HG03342 (cell line): Measurements from ENCODE around the gene ZNRD2.
"Not testable (repeated sequence)": the region's sequence is repeated elsewhere in the genome, so short reads cannot be mapped to it uniquely, and the experiment has no call there.

Source experiments
- ATAC-seq: cut with Tn5 transposase; IDR thresholded peaks from one replicate; pipeline ENCODE4 v1.9.1; 2021; ENCODE audit warnings: mild to moderate bottlenecking, moderate library complexity; ENCODE audit not compliant: unreplicated experiment

ZNRD2 gene, protein sequence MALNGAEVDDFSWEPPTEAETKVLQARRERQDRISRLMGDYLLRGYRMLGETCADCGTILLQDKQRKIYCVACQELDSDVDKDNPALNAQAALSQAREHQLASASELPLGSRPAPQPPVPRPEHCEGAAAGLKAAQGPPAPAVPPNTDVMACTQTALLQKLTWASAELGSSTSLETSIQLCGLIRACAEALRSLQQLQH

DNA sequence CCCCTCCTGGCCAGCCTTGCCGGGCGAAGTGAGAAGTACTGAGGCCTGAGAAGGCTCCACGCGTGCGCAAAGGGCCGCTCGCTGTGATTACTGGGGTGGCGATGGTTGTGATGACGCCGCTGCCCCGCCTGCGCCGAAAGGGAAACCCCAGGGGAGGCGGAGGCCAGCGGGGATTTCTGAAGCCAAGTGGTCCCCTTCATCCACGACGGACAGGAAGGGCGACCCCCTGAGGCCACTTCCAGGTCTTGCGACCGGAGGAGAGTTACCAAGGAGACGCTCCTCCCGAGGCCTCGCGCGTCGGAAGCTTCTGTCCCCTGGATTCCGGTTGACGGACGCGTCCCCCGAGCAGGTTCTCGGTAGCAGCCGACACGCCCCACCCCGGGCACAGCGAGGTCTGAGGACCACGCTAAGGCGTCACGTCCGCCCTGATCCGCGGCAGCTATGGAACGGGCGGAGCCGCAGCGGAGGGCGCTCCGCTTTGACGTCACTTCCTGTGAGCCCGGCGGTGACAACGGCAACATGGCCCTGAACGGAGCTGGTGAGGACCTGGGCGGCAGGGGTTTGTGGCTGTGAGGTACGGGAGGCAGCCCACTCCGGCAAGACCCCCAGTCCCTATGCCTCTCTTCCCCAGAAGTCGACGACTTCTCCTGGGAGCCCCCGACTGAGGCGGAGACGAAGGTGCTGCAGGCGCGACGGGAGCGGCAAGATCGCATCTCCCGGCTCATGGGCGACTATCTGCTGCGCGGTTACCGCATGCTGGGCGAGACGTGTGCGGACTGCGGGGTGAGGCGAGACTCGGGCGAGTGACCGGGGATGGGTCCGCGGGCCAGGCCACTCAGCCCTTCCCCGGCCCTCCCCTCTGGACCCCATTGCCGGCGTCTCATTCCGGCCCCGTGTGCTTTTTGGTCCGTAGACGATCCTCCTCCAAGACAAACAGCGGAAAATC is at the start of gene ZNRD2:
Gene ZNRD2, plus strand, starts transcription at position 505 of the 946 bp plus-strand sequence. Its CDS starts 15 bp downstream, at position 520.
- ATAC-seq: peak; percentile 47

DNA sequence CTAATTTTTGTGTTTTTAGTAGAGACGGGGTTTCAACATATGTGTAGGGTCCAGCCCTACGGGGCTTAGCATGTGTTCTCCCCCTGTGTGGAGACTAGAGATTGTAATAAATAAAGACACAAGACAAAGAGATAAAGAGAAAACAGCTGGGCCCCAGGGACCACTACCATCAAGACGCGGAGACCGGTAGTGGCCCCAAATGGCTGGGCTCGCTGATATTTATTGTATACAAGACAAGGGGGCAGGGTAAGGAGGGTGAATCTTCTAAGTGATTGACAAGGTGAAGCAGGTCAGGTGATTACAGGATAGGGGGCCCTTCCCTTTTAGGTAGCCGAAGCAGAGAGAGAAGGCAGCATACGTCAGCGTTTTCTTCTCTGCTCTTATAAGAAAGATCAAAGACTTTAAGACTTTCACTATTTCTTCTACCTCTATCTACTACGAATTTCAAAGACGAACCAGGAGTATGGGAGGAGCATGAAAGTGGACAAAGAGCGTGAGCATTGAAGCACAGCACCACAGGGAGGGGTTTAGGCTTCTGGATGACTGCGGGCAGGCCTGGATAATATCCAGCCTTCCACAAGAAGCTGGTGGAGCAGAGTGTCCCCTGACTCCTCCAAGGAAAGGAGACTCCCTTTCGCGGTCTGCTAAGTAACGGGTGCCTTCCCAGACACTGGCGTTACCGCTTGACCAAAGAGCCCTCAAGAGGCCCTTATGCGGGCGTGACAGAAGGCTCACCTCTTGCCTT is 48.3 kb upstream of the ZNRD2 start:
- not testable (repeated sequence) for ATAC-seq

DNA sequence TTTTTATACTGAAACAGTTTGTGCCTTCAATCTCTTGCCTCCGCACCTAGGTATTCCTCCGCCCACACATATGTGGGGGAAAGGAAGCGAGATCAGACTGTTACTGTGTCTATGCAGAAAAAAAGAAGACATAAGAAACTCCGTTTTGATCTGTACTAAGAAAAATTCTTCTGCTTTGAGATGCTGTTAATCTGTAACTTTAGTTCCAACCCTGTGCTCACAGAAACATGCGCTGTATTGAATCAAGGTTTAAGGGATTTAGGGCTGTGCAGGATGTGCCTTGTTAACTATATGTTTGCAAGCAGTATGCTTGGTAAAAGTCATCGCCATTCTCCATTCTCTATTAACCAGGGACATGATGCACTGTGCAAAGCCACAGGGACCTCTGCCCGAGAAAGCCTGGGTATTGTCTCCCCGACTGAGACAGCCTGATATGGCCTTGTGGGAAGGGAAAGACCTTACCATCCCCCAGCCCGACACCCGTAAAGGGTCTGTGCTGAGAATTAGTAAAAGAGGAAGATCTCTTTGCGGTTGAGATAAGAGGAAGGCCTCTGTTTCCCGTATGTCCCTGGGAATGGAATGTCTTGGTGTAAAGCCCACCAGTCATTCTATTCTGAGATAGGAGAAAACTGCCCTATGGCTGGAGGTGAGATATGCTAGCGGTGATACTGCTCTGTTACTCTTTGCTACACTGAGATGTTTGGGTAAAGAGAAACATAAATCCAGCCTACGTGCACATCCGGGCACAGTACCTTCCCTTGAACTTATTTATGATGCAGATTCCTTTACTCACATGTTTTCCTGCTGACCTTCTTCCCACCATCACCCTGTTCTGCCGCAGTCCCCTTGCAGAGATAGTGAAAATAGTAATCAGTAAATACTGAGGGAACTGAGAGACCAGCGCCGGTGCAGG is 47.3 kb upstream of the ZNRD2 start:
- ATAC-seq: not testable (repeated sequence)

DNA sequence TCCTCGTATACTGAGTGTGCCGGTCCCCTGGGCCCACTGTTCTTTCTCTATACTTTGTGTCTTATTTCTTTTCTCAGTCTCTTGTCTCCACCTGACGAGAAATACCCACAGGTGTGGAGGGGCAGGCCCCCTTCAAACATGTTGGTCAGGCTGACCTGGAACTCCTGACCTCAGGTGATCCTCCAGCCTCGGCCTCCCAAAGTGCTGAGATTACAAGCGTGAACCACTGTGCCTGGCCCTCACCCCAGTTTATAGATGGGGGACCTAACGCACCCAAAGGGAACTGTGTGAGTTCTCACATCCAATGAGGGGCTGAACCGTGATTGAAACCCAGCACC is 46.7 kb upstream of the ZNRD2 start:
- not testable (repeated sequence) for ATAC-seq

DNA sequence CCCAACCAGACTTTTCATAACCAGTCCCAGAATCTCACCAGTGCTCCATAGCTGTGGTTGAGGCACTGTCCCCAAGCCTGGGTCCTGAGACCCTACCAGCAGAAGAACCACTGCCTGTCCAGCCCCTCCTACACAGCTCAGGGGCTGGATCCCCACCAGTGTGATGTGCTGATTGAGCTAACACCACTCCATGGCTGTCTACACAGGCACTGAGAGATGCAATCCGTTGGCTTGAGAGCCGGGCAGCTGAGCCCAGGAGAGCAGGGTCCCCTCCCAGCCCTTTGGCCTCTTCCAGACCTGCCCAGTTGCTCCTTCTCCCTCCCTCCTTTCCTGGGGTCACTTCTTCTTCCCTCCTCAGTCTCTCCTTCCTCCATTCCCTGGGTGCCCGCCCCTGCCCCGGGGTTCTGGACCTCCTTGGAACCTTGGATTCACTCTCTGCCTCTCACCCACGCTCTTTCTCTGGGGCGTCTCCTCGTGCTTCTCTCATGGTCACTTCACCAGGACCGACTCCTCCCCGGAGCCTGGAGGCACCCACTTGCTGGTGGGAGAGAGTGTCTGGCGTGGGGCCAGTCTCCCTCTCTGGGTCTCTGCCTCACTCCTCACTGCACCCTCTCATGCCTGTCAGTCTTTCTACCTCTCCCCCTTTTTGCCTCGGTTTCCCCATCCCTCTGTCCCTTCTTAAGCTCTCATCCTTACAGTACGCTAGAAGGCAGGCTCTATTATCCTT is 46.1 kb upstream of the ZNRD2 start:
- ATAC-seq: no peak

DNA sequence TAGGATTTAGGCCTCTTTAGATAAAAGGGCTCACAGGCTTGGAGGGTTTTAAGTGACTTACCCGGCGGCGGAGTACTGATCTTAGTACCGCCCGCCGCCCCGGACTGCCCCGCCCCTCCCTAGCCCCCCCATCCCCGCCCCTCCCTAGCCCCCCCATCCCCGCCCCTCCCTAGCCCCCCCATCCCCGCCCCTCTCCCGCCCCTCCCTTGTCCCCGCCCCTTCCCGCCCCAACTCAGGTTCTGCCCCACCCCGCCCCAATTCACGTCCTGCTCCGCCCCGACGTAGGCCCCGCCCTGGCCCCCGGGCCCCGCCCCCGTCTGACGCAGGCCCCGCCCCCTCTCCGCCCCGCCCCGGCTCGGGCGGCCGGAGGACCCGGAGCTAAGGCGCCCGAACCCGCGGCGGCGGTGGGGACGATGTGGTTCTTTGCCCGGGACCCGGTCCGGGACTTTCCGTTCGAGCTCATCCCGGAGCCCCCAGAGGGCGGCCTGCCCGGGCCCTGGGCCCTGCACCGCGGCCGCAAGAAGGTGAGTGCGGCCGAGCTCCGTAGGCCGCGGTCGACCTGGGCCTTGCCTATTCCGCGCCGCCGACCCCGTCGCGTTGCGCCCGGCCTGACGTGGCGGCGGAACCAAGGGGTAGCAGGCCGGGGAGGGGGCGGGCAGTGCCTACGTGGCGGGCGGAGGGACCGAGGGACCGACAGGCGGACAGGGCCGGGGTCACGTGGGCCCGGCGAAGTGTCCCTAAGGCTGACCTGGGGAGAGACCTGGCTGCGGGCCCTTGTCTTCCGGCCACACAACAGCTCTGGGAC is 45.3 kb upstream of the ZNRD2 start, which contains the start of gene SCYL1:
Gene SCYL1, plus strand, starts transcription at position 343 of the 805 bp plus-strand sequence. Its CDS starts 71 bp downstream, at position 414.
- peak; percentile 70 for ATAC-seq

DNA sequence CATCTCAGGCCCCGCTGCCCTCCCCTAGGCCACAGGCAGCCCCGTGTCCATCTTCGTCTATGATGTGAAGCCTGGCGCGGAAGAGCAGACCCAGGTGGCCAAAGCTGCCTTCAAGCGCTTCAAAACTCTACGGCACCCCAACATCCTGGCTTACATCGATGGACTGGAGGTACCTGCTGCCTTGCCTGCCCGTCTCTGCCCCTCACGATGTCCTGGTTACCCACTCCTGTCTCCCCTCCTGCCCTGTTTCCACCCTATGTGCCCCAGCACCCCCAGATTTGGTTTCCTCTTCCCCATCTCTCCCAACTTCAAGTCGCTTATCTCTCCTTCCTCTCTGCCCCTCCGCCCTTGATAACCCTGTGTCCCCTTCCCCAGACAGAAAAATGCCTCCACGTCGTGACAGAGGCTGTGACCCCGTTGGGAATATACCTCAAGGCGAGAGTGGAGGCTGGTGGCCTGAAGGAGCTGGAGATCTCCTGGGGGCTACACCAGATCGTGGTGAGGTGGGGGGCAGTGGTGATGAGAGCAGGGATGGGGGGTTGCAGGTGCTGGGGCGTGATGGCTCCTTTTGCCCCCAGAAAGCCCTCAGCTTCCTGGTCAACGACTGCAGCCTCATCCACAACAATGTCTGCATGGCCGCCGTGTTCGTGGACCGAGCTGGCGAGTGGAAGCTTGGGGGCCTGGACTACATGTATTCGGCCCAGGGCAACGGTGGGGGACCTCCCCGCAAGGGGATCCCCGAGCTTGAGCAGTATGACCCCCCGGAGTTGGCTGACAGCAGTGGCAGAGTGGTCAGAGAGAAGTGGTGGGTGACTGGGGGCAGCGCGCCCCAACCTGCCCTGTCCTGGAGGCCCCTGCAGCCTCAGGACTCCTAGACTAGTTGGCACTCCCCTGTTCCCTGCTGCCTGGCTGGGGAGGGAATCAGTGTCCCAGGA is 44.5 kb upstream of the ZNRD2 start:
- ATAC-seq: no peak

DNA sequence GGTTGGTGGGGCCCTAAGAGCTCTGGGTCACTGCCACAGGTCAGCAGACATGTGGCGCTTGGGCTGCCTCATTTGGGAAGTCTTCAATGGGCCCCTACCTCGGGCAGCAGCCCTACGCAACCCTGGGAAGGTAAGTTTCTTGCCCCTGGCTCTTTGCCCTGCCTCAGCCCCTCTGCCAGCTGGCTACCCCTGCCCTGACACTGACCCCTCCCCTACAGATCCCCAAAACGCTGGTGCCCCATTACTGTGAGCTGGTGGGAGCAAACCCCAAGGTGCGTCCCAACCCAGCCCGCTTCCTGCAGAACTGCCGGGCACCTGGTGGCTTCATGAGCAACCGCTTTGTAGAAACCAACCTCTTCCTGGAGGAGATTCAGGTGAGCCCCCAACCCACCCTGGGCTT is 43.5 kb upstream of the ZNRD2 start:
- ATAC-seq: no peak

DNA sequence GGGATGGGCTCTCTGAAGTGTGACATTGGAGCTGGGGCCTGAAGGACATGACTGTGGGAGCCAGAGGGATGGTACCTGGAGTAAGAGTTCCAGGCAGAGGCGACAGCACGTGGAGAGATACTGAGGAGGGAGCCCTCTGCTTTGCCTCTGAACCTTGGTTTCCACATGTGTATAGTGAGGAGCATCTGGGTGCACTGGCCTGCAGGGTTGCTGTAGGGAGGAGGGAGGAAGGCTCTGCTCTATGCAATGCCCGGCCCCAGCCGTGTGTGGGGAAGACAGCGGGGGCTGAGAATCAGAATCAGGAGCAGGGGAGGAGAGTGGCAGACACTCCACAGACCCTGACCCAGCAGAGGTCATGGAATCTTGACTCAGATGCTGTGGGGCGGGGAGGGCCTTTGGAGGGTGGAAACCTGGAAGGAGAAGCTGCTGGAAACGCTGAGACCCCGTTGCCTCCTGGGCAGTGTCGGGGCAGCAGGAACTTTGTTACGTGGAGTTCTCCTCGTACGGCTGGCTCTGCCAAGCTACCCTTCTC is 41.4 kb upstream of the ZNRD2 start:
- no peak for ATAC-seq

DNA sequence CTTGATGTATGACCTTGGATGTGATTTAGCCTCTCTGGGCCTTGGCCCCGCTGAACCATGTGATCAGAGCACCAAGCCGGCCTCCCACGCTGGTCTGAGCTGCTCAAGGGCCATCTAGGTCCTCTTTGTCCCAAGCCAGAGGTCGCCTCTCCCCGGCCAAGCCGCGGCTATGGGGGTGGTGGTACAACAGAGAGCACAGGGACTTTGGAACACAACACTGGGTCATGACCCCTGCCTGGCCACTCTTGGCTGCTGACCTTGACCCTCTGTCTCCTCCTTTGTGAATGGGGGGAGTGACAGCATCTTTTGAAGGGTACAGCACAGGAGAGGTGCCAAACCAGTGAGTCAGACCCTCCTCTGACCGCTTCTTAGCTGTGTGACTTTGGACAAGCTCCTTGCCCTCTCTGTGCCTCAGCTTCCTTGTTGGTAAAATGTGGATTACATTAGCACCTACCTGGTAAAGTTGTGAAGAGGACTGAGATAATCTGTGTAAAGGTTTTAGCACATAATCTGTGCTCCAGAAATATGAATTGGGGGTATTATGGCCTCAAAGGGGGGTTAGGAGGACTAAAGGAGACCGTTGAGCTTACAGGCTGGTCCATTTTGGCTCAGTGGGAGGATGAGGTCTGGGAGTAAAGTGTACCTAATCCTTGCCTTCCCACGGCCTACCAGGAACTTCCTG is 40.7 kb upstream of the ZNRD2 start:
- ATAC-seq: no peak

DNA sequence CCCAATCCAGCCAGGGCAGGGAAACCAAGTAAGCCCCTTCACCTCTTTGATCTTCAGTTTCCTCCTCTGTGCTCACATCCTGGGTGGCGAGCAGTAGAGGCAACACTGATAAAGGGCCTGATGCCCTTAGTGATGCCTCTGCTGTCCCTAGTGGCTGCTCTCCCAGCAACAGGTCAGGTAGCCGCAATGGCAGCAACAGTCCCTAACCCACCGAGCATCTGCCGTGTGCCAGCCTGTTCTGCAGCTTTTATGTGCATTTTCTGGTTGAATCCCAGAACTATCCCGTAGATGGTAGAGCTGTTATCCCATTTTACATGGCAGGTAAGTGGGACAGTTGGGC is 40.1 kb upstream of the ZNRD2 start:
- ATAC-seq: no peak

DNA sequence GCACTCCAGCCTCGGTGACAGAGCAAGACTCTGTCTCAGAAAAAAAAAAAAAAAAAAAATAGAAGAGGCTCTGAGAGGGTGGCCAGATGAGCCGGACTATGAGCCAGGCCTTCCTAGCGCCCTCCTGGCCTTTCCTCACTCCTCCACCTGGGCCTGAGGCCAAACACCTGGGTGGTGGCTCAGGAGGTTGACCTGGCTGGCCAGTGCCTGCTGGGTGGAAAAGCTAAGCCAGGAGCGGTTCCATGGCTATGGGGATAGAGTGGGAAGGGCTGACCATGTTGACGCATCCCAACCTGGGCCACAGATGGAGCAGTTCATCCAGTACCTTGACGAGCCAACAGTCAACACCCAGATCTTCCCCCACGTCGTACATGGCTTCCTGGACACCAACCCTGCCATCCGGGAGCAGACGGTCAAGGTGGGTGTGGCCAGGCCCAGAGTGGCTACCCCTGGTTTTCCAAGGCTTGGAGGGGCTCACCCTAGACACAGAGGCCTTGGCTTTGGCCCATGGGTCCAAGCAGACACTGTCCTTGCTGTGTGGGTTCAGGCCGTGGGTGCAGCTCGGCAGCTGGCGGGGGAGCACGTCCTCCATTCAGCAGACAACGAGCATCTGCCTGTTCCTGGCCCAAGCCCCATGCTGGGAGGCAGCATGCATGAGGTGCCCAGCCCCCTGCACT is 37.8 kb upstream of the ZNRD2 start:
- no peak for ATAC-seq

DNA sequence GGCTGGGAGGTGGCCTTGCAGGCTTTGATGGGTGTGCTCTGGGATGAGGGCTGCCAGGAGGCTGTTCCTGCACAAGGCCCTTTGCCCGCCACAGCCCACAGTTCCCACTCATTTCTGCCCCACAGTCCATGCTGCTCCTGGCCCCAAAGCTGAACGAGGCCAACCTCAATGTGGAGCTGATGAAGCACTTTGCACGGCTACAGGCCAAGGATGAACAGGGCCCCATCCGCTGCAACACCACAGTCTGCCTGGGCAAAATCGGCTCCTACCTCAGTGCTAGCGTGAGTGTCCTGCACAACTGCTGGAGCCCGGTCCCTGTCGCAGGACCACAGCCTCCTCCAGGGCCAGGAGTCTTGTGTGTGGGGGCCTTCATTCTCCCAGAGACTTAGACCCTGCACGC is 35.2 kb upstream of the ZNRD2 start:
- no peak for ATAC-seq

DNA sequence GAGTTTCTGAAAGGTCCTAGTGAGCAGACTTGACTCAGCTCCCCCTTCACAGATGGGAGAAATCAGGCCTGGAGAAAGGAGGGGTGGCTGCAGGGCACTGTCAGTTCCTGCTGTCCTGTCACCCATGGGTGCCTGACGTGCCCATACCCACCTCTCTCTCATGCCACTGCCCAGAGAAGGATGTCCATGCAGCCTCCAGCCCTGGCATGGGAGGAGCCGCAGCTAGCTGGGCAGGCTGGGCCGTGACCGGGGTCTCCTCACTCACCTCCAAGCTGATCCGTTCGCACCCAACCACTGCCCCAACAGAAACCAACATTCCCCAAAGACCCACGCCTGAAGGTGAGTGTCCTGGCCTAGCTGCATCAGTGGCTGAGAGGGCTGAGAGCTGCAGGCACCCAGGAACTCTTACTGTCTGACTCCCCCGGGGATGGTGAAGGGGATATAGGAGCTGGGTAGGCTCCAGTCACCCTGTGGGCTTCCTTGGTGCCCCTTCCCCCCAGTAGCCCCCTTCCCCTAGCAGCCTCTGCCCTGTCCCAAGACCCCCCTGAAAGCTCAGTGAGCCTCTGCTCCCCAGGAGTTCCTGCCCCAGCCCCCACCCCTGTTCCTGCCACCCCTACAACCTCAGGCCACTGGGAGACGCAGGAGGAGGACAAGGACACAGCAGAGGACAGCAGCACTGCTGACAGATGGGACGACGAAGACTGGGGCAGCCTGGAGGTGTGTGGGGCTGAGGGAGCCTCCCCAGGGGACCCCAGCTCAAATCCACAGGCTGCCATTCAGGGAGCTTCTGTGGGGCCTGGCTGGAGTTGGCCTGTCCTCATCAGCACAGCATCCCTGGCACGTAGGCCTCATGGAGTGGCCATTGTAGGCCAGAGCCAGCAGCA is 33.6 kb upstream of the ZNRD2 start:
- ATAC-seq: no peak

DNA sequence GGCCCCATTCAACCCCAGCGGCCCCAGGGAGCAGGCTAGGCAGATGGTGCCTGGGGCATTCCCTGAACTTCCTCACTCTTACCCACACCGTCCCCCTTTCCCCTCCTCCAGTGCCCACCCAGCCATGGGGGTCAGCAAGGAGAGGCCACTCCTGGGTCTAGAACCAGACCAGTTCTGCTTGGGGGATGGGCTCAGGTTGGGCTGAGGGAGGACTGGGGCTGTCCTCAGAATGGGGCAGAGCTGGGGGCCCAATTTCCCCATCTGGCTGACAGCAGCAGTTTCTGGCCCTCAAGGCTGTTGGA is 33.0 kb upstream of the ZNRD2 start:
- ATAC-seq: no peak
